NB4 (cell line): ENCODE measurements around the gene BRD7.
A peak's percentile ranks its signal among the peaks of the same experiment; 100 is the strongest.

Experiments used
- POLR2A ChIP-seq: IDR thresholded peaks from 2 replicates; pipeline ENCODE4 v1.6.1; 2011; ENCODE audit warnings: mild to moderate bottlenecking; ENCODE audit not compliant: insufficient read length; ENCODE audit errors: extremely low read depth
- TF ChIP-seq, protein P1 (sequence below): IDR thresholded peaks from one replicate; pipeline ENCODE4 v1.5.1; 2012; ENCODE audit warnings: low read depth, low read length

GRCh38 chr16:50274326-50275097 is 94.3 kb downstream of the BRD7 start:
- peak; percentile 9 for TF ChIP-seq POLR2A
- TF ChIP-seq, protein P1, sequence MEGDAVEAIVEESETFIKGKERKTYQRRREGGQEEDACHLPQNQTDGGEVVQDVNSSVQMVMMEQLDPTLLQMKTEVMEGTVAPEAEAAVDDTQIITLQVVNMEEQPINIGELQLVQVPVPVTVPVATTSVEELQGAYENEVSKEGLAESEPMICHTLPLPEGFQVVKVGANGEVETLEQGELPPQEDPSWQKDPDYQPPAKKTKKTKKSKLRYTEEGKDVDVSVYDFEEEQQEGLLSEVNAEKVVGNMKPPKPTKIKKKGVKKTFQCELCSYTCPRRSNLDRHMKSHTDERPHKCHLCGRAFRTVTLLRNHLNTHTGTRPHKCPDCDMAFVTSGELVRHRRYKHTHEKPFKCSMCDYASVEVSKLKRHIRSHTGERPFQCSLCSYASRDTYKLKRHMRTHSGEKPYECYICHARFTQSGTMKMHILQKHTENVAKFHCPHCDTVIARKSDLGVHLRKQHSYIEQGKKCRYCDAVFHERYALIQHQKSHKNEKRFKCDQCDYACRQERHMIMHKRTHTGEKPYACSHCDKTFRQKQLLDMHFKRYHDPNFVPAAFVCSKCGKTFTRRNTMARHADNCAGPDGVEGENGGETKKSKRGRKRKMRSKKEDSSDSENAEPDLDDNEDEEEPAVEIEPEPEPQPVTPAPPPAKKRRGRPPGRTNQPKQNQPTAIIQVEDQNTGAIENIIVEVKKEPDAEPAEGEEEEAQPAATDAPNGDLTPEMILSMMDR, result no peak
